WI38 (cell line): ENCODE results near the gene CPLANE2.
A peak's percentile ranks its signal among the peaks of the same experiment; 100 is the strongest.

ENCODE experiments used
- H3K4me3 ChIP-seq: 2 replicates; pipeline ENCODE4 v1.5.1; 2011; ENCODE audit warnings: low read depth, mild to moderate bottlenecking, control low read depth, low read length
- CTCF ChIP-seq: IDR thresholded peaks from 2 replicates; pipeline ENCODE4 v1.5.1; 2012; ENCODE audit warnings: low read depth, mild to moderate bottlenecking, control low read depth, low read length

The CPLANE2 gene

GRCh38 chr1:16195518-16195905, 41.5 kb downstream of the CPLANE2 start:
- TF ChIP-seq CTCF = no peak
- no peak overlapping the region for H3K4me3 ChIP-seq

- no peak overlapping the region for H3K4me3 ChIP-seq
- no peak for TF ChIP-seq CTCF
Observed at GRCh38 chr1:16191916-16192546, 45.0 kb downstream of the CPLANE2 start.

- no peak overlapping the region for H3K4me3 ChIP-seq
- TF ChIP-seq CTCF = no peak
Observed at GRCh38 chr1:16191309-16191708, 45.7 kb downstream of the CPLANE2 start.

- no peak overlapping the region for H3K4me3 ChIP-seq
- TF ChIP-seq CTCF = no peak
Observed at GRCh38 chr1:16189921-16190621, 46.9 kb downstream of the CPLANE2 start.

GRCh38 chr1:16189003-16189402, 48.0 kb downstream of the CPLANE2 start:
- no peak for TF ChIP-seq CTCF

GRCh38 chr1:16187748-16188401, 49.1 kb downstream of the CPLANE2 start:
- peak; percentile 96 for TF ChIP-seq CTCF
- H3K4me3 ChIP-seq = no peak overlapping the region

More at GRCh38 chr1:16189003-16189402, 48.0 kb downstream of the CPLANE2 start:
- H3K4me3 ChIP-seq = no peak overlapping the region
